Measurements from ENCODE around the gene KIAA1958.

Gene KIAA1958

GRCh38 chr9:112605963-112606699, 119.5 kb downstream of the KIAA1958 start:
- no peak for DNase-seq

- no peak for DNase-seq
These were observed 122.2 kb downstream of the KIAA1958 start for GRCh38 chr9:112608851-112609250.

- no peak for DNase-seq
These were observed 129.1 kb downstream of the KIAA1958 start for GRCh38 chr9:112615584-112616266.

GRCh38 chr9:112617371-112617770, 130.7 kb downstream of the KIAA1958 start:
- no peak for DNase-seq

GRCh38 chr9:112618385-112619009, 131.9 kb downstream of the KIAA1958 start:
- DNase-seq = no peak

GRCh38 chr9:112620388-112620787, 133.8 kb downstream of the KIAA1958 start:
- DNase-seq = no peak

- DNase-seq = no peak
These were observed 134.5 kb downstream of the KIAA1958 start for GRCh38 chr9:112621018-112621655.

GRCh38 chr9:112623198-112623597, 136.6 kb downstream of the KIAA1958 start:
- no peak for DNase-seq

- DNase-seq = peak; percentile 6
These were observed 138.4 kb downstream of the KIAA1958 start for GRCh38 chr9:112624711-112625707.

GRCh38 chr9:112629671-112630485, 143.3 kb downstream of the KIAA1958 start:
- no peak for DNase-seq

- DNase-seq = no peak
These were observed 144.9 kb downstream of the KIAA1958 start for GRCh38 chr9:112631313-112632070.

GRCh38 chr9:112640311-112640710, 153.7 kb downstream of the KIAA1958 start:
- no peak for DNase-seq

- DNase-seq = no peak
These were observed 155.5 kb downstream of the KIAA1958 start for GRCh38 chr9:112642126-112642525.

GRCh38 chr9:112647596-112647995, 161.0 kb downstream of the KIAA1958 start:
- peak; percentile 45 for DNase-seq

GRCh38 chr9:112648624-112649023, 162.0 kb downstream of the KIAA1958 start:
- DNase-seq = no peak

- no peak for DNase-seq
These were observed 167.7 kb downstream of the KIAA1958 start for GRCh38 chr9:112654282-112654681.

GRCh38 chr9:112655668-112656067, 169.0 kb downstream of the KIAA1958 start:
- DNase-seq = no peak

- no peak for DNase-seq
These were observed 173.3 kb downstream of the KIAA1958 start for GRCh38 chr9:112659906-112660305.

- no peak for DNase-seq
These were observed 177.1 kb downstream of the KIAA1958 start for GRCh38 chr9:112663681-112664080.

GRCh38 chr9:112664531-112664930, 177.9 kb downstream of the KIAA1958 start:
- no peak for DNase-seq
